AG10803 (cell line): ENCODE data around the gene ADGRL3.

Source experiments
- DNase-seq: peaks from one replicate; pipeline ENCODE4 v3.0.0; 2010; ENCODE audit warnings: low read depth
- H3K4me3 ChIP-seq: 2 replicates; pipeline ENCODE4 v1.5.1; 2011; ENCODE audit warnings: mild to moderate bottlenecking, low read length, control low read depth
- TF ChIP-seq, protein P1 (sequence below): conservative IDR thresholded peaks from 2 replicates; pipeline ENCODE4 v1.5.1; 2011; ENCODE audit warnings: mild to moderate bottlenecking, low read length, control low read depth, inconsistent platforms

ADGRL3 gene

DNA sequence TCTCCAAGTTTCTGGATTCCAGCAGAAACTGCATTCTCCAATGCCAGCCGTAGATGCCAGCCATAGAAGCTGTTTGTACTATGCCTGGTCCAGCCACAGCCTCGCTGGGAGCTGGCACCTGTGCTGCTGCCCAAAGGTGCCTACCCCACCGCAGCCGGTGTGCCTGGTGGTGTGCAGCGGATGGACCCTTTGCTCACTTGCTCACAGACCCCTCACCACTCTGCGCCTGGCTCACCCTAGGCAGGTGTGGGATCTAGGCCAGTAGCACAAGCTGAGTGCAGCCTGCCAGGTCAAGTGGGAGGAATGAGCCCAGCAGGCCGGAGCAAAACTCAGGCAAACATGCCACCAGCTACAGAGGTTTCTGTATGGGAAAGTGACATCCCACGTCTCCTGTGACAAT is 463.2 kb downstream of the ADGRL3 start:
- TF ChIP-seq, protein P1, sequence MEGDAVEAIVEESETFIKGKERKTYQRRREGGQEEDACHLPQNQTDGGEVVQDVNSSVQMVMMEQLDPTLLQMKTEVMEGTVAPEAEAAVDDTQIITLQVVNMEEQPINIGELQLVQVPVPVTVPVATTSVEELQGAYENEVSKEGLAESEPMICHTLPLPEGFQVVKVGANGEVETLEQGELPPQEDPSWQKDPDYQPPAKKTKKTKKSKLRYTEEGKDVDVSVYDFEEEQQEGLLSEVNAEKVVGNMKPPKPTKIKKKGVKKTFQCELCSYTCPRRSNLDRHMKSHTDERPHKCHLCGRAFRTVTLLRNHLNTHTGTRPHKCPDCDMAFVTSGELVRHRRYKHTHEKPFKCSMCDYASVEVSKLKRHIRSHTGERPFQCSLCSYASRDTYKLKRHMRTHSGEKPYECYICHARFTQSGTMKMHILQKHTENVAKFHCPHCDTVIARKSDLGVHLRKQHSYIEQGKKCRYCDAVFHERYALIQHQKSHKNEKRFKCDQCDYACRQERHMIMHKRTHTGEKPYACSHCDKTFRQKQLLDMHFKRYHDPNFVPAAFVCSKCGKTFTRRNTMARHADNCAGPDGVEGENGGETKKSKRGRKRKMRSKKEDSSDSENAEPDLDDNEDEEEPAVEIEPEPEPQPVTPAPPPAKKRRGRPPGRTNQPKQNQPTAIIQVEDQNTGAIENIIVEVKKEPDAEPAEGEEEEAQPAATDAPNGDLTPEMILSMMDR = no peak
- no peak overlapping the region for H3K4me3 ChIP-seq
- DNase-seq = no peak

DNA sequence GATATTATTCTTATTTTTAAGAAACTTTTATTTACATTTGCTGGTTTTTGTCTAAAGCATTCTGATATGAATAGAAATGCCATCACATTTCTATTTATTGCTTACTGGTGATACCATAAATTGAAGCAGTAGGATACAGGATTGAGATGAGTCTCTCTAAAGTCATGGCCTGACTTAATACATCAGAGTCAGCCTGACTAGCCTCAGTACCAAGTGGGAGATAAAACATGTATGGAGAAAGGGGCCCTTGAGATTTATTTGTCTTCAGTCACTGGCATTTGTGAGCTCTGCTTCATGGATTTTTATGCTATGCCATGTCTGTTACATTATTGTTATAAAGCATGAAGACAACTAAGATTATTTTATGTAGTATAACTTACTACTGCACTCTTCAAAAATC is 465.5 kb downstream of the ADGRL3 start:
- no peak overlapping the region for H3K4me3 ChIP-seq
- DNase-seq = no peak
- TF ChIP-seq, protein P1 = no peak

GRCh38 chr4:61666244-61666643 is 466.1 kb downstream of the ADGRL3 start:
- H3K4me3 ChIP-seq = no peak overlapping the region

DNA sequence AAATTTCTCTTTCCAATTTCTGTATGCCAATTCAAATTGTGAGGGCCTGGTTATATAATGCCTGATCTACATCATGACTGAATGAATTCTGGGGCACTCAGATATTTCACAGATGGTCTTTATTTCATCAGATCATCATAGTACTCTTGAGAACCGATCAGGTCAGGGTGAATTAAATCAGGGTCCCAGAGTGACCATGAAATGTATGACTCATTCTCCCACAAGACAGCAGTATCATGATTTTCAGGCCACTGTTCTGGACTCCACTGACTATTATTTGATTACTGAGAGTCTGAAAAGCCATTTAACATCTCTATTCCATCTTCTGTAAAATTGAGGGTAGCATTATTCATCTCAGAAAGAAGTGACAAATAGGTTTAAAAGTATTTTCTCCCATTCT is 471.5 kb downstream of the ADGRL3 start:
- no peak overlapping the region for H3K4me3 ChIP-seq
- TF ChIP-seq, protein P1 = no peak
- DNase-seq = no peak

More at GRCh38 chr4:61666244-61666643, 466.1 kb downstream of the ADGRL3 start:
- TF ChIP-seq, protein P1 = no peak
- no peak for DNase-seq

DNA sequence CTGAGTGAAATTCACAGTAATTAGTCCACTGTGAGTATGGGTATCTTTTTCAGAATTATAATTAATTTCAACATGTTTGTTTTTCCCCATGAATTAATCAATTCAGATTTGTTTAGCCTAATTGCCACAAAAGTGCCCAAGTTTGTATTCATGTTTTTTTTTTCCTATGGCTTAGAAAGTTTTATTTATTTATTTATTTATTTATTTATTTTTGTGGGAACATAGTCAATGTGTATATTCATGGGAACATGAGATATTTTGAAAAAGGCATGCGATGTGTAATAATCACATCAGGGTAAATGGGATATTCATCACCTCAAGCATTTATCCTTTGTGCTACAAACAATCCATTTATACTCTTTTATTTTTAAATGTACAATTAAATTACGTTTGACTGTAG is 475.3 kb downstream of the ADGRL3 start:
- DNase-seq = no peak
- TF ChIP-seq, protein P1 = no peak

DNA sequence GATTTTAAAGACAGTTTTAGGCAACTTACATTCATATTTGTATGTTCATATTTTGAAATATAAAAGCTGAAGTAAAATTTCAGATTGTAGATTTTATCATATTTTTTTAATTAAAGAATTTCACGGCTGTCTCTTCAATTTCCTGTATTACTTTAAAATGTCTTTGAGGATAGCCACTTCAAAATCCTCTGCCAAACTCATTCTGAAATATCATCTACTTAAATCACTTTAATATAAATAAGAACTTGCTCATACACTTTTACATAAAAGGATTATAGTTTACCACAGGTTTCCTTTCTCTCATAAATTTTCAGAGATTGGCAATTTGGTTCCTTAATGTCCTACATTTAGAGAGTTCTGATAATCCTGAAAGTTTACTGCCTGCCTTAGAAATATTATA is 478.2 kb downstream of the ADGRL3 start:
- no peak for DNase-seq
- TF ChIP-seq, protein P1 = no peak

More for the DNA sequence above, 475.3 kb downstream of the ADGRL3 start:
- H3K4me3 ChIP-seq = no peak overlapping the region

GRCh38 chr4:61693520-61693919 is 493.4 kb downstream of the ADGRL3 start:
- no peak overlapping the region for H3K4me3 ChIP-seq
- TF ChIP-seq, protein P1 = no peak
- no peak for DNase-seq

More for the DNA sequence above, 478.2 kb downstream of the ADGRL3 start:
- H3K4me3 ChIP-seq = no peak overlapping the region
